Activated CD4-positive, CD25-positive, alpha-beta regulatory T cell treated with anti-CD3 and anti-CD28 coated beads, Interleukin-2, amount 50 U/mL, for 24 hours (primary cell): Measurements from ENCODE around the gene RNF166.

Experiments
- ATAC-seq, 2 donors: fragments of 150-1000 bp; cut with Tn5 transposase; one replicate each; pipeline ENCODE4 v1.10.0; 2021; ENCODE audit warnings: mild to moderate bottlenecking in 1 of 2, moderate library complexity in 1 of 2

Gene RNF166

DNA sequence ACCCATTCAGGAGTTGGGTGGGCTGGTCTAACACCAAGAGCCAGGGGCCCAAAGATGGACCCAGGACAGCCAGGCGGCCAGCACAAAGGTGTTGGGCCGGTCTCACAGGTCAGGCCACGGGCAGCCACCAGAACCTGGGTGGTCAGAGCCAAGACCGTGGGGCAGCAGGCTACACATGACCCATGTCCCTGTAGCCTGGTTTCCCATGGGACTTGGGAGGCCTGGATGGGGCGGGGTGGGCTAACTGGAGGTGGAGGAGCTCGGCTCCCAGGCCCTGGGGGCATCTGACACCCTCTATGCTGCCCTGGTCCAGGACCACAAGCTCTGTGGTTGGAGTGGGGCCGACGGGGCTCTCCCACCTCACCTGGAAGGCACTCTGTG, 17.3 kb upstream of the RNF166 start:
- no peak for ATAC-seq

DNA sequence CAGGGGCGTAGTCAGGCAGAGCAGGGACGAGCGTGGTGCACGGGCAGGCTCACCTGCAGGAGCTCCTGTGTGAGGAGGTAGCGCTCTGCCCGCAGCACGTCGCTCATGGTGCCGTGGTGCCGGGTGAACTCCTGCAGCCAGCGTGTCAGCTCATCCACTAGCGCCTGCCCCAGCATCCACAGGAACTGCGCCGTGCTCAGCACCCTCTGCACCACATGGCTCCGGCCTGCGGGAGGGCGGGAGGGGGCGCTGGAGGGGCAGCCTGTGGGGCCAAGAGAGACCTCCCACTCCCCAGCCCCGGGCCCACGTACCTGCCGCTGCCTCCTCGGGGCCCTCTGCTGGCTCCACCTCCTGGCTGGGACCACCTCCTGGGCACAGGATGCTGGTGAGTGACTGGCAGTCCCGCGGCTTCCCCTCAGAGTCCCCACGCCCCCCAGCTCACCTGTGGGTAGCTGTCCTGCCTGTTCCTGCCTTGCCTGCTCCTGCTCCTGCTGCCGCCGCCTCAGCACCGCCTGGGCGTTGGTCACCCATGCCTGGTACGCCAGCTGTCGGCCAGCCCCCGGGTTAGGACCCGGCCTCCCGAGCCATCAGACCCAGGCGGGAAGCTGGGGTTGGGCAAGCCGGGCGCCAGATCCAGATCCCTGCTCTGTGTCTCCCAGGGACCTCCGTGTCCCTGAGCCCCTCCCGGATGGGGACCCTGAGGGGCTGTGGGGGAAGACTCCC, 16.7 kb upstream of the RNF166 start:
- ATAC-seq, result no peak

DNA sequence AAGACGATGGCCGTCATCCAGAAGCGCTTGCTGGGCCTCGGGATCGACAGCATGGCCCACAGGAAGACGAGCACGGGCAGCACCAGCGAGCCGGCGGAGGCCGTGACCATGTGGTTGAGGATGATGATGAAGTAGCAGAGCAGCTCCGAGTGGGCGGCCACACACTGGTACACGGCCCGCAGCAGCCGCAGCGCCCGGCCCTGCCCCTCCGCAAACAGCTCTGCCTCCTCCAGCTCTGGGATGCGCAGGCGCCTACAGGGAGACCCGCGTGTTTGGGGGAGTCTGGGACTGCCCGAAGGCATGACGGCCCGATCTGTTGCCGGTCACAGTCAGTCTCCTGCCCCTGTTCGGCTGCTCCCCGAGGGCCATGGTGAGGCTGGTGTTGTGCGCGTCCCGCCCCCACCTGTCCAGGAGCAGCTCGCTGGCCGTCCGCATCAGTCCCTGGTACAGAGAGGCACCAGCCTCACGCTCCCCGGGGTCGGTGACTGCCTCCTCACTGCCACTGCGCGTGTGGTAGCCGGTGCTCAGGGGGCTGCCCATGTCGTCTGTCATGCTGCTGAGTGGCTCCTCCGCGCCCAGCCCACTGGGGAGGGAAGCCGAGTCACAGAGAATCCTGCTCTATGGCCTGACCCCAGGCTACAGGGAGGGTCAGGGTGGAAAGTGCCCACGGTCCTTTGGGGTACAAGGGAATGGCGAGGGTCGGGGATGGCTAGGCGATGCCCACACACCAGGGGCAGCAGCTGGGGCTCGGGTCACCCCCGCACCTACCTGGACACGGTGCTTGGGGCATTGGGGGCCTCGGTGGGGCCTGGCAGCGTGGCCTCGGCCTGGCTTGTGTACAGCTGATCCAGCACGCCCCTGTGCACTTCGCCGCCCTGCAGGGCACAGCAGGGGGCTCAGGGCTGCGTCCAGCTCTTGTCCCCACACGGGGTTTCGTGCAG, 15.9 kb upstream of the RNF166 start:
- ATAC-seq, result no peak

DNA sequence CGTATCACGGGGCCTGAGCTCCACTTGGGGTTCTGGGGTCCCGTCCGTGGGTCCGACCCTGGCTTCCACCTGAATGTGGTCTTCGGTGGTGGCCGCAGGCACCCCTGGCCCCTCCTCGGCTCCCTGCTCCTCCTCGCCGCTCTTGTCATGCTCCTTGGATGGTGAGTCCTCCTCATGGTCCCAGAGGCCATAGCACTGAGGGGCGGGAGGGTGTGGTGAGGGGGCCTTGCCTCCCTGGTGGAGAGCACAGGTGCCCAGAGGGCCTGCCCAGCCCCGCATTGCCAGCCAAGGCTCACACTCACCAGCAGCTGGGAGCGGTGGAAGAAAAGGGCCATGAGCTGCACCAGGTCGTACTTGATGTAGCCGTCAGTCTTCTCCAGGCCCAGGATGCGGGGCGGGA, 15.0 kb upstream of the RNF166 start:
- ATAC-seq, result no peak

DNA sequence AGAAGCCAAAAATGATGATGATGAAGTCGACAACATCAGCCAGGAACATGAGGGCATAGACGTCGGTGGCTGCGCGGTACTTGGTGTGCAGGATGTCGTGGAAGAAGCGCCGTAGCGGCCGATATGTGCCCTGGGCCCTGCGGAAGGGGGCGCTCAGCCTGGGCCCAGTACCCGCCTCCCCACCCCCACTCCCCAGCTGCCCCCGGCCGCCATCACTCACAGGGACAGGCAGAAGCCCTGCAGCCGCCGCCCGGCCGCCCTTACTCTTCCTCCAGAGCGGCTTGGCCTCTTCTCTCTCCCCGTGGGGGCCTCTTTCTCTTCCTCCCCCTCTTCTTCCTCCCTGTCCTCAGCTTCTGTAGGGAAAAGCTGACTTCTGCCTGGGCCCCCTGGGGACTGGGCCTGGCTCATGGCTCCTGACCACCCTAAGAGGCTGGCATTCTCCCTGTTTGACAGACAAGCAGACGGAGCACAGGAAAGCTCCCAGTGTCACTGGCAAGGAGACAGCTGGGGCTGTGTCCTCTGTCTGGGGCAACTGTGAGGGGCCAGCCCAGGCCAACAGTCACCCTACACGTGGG, 14.3 kb upstream of the RNF166 start:
- no peak for ATAC-seq

DNA sequence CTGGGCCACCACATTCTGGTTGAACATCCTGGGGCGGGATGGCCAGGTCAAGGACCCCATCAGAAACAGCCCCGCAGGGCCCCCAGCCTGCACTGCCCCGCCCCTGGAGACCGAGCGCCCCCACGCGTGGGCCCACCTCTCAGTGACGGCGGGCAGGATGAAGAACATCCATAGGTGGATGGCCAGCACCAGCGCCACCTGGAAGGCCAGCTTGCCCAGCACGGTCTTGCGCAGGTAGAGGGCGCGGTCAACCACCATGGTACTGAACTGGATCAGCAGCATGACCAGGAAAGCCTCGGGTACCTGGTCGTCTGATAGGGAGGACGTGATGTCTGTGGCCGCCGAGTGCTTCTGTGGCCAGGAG, 13.7 kb upstream of the RNF166 start:
- ATAC-seq, result no peak

DNA sequence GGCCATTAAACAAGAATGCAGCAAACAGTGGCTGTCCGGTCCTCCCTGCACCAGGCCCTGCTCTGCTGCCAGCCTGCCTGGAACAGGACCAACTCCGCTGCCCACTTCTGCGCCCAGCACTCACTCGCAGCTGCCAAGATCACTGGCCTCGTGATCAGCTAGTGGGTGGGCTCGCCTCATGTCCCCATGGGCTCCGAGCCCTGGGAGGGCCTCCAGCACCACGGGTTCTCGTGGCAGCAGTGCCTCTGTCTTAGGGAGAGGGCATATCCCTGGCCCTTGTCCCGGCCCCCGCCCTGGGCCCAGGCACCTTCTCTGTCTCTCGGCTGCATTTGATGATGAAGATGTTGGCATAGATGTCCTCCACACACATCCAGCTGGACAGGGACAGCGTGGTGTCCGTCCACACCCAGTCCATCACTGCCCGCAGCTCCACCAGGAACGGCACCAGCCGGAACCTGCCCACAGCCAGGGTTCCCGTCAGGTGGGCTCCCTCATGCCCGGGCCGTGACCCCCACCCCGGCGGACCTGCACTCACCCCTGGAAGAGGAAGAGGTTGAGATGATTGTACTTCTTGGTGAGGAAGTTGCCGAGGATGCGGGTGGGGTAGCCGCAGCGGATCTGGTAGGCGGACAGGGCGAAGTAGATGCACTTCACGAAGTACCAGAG, 13.2 kb upstream of the RNF166 start:
- no peak for ATAC-seq

DNA sequence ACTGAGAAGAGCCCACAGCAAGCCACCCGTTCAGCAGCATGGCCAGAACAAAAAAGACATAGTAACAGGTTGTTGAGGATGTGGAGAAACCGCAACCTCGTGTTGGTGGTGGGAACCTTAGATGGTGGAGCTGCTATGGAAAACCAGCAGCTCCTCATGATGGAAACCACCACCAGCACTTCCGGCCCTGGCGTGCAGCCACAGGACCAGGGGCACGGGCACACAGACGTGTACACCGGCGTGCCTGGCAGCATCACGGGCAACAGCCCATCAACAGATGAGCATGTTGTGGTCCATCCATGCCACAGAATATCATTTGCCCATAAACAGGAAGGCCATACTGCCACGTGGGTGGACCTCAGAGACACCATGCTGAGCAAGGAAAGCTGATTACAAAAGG, 12.0 kb upstream of the RNF166 start:
- ATAC-seq, result no peak

DNA sequence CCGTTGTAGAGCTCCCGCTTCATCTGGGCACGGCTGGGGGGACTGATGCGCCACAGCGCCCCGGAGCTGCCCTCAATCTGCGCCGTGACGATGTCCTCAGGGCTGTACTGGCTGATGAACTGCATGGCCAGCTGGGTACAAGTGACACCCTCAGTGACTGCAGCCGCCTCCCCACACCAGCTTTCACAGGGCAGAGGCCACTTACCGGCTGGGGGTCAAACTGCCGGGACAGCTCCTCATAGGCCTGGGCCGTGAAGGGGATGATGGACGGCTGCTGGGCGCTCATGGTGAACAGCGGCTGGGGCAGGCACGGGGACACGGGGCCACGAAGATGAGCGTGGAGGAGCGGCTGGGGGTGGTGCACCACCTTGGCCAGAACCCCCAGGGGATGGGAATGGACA, 10.4 kb upstream of the RNF166 start:
- ATAC-seq, result no peak

DNA sequence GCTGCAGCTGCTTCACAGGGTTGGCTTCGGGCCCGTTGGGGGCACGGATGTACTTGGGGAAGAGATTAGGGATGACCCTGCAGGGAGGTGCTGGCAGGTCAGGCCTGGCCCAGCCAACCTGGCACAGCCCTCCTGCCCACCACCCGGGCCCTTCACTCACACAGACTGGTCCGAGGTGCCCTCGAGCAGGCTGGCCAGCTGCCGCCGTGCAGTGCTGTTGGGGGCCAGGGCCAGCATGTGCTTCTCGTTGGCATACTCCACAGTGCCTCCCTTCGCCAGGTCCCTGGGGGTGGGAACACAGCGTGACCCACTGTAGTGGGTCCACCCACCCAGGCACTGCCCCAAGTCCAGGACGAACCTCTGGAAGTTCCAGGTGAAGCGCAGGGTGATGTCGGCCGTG, 10.0 kb upstream of the RNF166 start:
- ATAC-seq, result no peak

DNA sequence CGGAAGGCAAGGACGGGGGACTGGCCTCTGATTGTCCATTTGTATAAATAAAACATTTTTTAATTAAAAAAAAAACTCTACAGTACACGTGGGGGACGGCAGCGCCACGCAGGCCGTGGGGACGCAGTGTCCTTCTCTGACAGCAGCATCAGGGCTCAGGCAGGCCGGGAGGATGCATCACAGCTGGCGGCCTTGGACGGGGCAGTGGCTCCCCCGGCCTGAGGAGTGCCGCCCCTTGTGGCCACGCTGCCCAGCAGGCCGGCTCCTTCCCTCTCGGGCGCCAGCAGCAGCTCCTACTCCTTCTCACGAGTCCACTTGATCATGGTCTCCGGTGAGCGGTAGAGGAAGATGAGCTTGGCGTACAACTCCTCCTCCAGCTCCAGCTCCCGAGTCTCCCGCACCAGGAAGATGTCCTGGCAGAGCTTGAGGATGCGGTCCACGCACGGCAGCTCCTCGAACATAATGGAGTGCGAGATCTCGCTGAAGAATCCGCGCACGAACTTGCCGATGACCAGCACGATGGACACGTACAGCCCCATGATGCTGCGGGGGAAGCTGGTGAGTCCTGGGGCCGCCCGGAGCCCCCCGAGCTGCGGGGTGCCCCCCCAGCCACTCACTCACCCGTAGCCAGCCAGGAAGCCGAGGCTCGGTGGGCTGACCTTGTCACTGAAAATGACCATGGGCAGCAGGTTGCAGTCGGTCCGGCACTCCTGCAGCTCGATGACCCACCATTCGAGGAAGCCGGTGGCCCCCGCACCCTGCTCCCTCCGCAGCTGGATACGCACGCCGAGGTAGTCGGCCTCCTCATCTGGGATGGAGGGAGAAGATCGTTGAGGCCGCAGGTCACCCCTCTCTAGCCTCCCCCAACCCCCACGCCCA, 9.3 kb upstream of the RNF166 start:
- no peak for ATAC-seq

DNA sequence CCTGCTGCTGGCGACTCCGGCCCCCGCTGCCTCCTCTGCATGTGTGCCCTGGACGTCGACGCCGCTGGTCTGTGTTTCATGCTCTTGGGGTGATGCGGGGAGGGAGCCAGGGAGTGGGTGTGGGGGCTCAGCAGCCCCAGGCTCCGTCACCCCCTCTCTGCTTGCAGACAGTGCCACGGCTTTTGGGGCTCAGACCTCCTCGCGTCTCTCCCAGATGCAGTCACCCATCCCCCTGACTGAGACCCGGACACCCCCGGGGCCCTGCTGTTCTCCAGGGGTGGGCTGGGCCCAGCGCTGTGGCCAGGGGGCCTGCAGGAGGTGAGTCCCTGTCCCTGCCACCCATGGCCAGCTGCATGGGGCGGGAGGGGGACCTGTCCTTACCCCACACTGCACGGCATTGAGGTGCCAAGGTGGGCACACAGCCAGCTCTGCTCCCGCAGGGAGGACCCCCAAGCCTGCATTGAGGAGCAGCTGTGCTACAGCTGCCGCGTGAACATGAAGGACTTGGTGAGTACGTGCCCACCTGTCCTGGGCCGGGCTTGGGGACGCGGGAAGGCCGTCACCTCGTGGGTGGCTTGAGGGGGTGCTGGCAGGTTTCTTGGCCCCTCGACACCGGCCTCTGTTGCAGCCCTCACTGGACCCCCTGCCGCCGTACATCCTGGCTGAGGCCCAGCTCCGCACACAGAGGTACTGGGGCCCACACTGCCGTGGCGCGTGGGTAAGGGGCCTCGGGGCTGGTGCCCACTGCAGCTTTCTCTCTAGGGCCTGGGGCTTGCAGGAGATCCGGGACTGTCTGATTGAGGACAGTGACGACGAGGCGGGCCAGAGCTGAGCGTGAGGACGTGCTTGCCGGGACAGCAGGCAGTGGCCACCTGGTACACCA, 8.5 kb upstream of the RNF166 start:
- no peak for ATAC-seq

DNA sequence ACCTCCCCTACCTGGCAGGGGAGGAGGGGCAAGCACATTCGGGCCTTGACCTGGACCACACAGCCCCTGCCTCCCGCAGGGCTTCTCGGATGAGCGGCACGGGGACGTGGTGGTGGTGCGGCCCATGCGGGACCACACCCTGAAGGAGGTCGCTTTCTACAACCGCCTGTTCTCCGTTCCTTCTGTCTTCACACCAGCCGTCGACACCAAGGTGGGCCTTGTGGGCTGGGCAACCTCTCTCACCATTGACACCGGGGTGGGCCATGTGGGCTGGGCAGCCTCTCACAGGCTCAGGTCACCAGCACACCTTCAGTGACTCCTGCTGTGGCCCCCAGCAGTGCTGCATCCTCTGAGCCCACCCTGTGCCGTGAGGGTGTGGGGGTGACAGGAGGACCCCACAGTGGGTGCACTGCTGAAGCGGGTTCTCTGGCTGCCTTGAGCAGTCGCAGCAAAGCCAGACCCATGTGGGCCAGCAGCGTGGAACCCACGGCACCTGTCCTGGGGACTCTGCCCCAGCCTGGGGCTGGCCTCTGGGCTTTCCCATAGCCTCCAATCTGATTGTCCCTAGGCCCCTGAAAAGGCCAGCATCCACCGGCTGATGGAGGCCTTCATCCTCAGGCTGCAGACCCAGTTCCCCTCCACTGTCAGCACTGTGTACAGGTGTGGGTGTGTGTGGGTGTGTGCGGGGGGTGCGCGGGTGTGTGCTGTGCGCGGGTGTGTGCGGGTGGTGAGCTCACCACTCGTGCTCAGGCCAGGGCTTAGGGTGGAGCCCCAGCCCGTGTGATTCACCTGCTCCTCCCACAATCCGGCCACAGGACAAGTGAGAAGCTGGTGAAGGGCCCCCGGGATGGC, 7.6 kb upstream of the RNF166 start:
- peak; percentile 14 to 33 for ATAC-seq

DNA sequence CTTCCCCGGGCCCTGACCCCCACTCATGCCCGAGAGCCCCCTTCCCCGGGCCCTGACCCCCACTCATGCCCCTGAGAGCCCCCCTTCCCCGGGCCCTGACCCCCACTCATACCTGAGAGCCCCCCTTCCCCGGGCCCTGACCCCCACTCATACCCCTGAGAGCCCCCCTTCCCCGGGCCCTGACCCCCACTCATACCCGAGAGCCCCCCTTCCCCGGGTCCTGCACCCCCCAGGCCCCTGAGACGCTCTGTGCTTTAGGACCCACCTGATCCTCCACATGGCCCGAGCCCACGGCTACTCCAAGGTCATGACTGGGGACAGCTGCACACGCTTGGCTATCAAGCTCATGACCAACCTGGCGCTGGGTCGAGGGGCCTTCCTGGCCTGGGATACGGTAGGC, 6.8 kb upstream of the RNF166 start:
- ATAC-seq, result no peak

DNA sequence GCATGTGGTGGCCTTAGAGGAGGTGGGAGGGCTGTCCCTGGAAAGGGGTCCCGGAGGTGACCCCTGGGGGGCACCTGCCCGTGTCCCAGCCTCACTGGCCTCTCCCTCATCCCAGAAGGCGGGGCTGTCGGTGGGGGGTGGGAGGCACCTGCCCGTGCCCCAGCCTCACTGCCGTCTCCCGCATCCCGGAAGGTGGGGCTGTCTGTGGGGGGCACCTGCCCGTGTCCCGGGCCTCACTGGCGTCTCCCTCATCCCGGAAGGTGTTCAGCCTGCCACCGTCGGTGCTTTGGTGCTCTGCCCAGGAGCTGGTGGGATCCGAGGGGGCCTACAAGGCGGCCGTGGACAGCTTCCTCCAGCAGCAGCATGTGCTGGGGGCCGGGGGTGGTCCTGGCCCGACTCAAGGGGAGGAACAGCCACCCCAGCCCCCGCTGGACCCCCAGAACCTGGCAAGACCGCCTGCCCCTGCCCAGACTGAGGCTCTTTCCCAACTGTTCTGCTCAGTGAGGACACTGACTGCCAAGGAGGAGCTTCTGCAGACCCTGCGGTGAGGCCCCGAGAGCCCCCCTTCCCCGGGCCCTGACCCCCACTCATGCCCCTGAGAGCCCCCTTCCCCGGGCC, 6.3 kb upstream of the RNF166 start:
- no peak for ATAC-seq

DNA sequence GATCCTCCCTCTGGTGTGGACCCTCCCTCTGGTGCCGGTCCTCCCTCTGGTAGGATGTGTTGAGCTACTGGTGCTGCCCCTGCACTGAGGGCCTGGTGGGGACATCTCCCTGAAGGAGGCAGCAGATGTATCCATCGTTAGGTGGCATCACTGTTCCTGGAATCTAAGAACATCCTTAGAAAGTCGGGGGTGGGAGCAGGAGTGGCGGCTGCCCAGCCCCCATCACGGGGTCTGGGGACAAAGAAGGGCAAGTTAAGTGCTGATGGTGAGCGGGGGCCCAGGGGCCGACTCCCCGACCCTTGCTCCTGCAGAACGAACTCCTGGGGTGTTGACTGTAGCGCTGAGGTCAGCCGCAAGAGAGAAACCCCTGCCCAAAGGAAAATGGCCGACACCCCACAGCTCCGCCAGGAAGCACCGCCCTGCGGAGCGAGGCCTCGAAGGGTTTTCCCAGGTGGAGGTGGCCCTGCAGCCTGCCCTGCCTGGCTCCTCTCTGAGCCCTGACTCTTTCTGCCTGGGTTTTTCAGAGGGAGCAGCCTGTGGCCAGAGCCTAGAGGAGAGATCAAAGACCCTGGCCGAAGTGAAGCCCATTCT, 5.6 kb upstream of the RNF166 start:
- no peak for ATAC-seq

DNA sequence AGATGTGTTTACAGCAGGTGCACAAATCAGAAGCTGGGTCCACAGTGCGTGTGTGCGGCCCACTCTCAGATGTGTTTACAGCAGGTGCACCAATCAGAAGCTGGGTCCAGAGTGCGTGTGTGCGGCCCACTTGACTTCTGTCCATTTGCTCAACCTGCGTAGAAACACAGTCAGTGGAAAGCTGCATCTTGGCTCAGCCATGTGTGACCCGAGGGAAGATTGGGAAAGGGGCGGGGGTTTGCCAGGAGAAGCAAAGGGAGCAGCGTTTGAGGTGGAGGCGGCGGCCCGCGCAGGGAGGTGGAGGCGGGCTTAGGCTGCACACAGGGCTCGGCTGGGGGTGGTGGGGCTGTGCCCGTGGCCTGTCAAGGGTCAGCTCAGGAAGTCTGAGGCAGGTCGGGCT, 4.3 kb upstream of the RNF166 start:
- no peak for ATAC-seq

DNA sequence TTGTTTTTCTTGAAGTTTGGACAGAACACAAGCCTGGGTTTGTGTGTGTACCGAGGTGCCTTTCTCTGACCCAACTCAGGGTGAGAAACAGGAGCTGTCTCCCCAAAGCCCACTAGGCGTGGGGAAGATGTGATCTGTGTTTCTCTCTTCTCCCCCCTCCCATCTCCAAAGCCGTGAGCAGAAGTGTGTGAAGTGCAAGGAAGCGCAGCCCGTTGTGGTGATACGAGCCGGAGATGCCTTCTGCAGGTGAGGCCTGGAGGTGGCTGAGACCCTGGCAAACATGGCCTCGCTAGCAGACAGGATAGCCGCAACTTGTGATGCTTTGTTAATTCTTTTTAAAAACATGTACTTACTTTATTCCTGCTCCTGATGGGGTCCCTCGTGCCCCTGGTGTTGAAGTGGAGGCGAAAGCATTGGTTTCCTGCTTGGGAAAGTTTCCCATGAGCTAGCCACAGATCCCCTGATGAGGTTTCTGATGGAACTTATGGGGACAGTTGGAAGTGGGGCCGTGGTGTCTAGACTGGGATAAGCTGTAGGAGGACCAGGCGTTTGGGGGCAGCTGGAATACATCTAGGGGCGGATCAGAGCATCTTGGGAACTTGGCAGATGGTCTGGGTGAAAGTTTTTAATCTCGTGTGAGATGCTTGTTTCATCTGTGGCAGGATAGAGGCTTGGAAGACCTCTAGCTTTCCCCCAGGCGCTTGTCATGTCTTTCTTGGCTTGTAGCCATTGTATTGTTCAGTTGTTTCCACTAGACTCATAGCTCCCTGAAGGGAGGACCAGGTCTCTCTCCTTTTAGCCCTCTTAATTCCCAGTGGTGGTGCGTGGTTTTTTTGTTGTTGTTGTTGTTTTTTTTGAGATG, 988 bp upstream of the RNF166 start:
- ATAC-seq, result no peak
